H1 (cell line): ENCODE measurements around the gene GGA2.

Experiments used
- ATF3 ChIP-seq: IDR thresholded peaks from 2 replicates; pipeline ENCODE4 v1.6.1; 2011; ENCODE audit warnings: low read depth, mild to moderate bottlenecking, low read length; ENCODE audit not compliant: insufficient read depth
- CEBPB ChIP-seq: IDR thresholded peaks from 2 replicates; pipeline ENCODE4 v1.6.1; 2012; ENCODE audit warnings: low read depth, low read length
- CREB1 ChIP-seq: IDR thresholded peaks from 2 replicates; pipeline ENCODE4 v1.6.1; 2012; ENCODE audit warnings: inconsistent platforms
- CTCF ChIP-seq, 3 experiments: IDR thresholded peaks; 1 replicate in 2 of 3; 2 replicates in 1 of 3; pipeline versions ENCODE4 v1.5.1 to v1.6.1; 2011; ENCODE audit warnings: low read length in 3 of 3, mild to moderate bottlenecking in 3 of 3, inconsistent platforms in 2 of 3, low read depth in 1 of 3, moderate library complexity in 1 of 3; ENCODE audit not compliant: insufficient read depth in 1 of 3; ENCODE audit errors: control extremely low read depth in 1 of 3
- FOSL1 ChIP-seq: IDR thresholded peaks from 2 replicates; pipeline ENCODE4 v1.6.1; 2011; ENCODE audit warnings: mild to moderate bottlenecking, low read depth, low read length, moderate library complexity; ENCODE audit not compliant: insufficient read depth
- NRF1 ChIP-seq: IDR thresholded peaks from 2 replicates; pipeline ENCODE4 v1.6.1; 2011; ENCODE audit warnings: mild to moderate bottlenecking, low read depth, low read length, improper control_type of control experiment
- POLR2A ChIP-seq, 2 experiments: IDR thresholded peaks; 1 replicate in 1 of 2; 2 replicates in 1 of 2; pipeline ENCODE4 v1.6.1; 2011; ENCODE audit warnings: low read depth in 2 of 2, low read length in 2 of 2, mild to moderate bottlenecking in 2 of 2; ENCODE audit errors: control extremely low read depth in 1 of 2
- USF2 ChIP-seq: IDR thresholded peaks from 2 replicates; pipeline ENCODE4 v1.6.1; 2011; ENCODE audit warnings: low read length, improper control_type of control experiment

GRCh38 chr16:23416816-23417215 lies 93.5 kb downstream of the GGA2 start:
- TF ChIP-seq CTCF (IDR thresholded peaks at IDR 0.05; ENCODE audit: control extremely low read depth in 1 of 3, insufficient read depth in 1 of 3, low read depth in 1 of 3, low read length in 3 of 3) (no peak), POLR2A (IDR thresholded peaks at IDR 0.05; ENCODE audit: control extremely low read depth in 1 of 2, low read depth in 2 of 2, low read length in 2 of 2) (no peak), CREB1 (no peak), USF2 (no peak), FOSL1 (no peak), CEBPB (no peak), NRF1 (no peak), ATF3 (no peak)
